ENCODE data around the gene SORCS3.

The SORCS3 gene

DNA sequence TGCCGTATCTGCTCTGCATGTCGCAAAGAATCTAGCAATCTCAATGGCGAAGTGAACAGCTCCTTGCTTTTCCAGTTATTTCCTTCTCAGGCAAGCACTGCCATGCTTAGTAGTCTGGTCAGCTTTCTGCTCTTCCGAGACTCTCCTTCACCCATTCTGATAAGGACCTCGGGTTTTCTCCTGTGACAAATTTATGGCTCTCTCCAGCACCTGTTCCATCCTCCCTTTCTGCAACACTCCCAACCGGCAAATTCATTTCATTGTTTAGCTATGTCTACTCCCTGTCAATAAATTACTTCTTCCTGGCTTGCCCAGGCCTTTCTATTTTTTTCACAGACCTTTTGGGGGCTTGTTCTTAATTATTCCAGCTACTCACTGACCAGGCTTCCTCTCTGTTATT is 252.6 kb downstream of the SORCS3 start:
- TF ChIP-seq, protein P1, sequence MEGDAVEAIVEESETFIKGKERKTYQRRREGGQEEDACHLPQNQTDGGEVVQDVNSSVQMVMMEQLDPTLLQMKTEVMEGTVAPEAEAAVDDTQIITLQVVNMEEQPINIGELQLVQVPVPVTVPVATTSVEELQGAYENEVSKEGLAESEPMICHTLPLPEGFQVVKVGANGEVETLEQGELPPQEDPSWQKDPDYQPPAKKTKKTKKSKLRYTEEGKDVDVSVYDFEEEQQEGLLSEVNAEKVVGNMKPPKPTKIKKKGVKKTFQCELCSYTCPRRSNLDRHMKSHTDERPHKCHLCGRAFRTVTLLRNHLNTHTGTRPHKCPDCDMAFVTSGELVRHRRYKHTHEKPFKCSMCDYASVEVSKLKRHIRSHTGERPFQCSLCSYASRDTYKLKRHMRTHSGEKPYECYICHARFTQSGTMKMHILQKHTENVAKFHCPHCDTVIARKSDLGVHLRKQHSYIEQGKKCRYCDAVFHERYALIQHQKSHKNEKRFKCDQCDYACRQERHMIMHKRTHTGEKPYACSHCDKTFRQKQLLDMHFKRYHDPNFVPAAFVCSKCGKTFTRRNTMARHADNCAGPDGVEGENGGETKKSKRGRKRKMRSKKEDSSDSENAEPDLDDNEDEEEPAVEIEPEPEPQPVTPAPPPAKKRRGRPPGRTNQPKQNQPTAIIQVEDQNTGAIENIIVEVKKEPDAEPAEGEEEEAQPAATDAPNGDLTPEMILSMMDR (IDR thresholded peaks at IDR 0.05; ENCODE audit: borderline replicate concordance, extremely low read depth, low read length, poor library complexity, severe bottlenecking), result no peak
- no peak for TF ChIP-seq EZH2 (IDR thresholded peaks at IDR 0.05; ENCODE audit: borderline replicate concordance, low read depth, low read length, severe bottlenecking)
- Histone ChIP-seq H3K27me3 (ENCODE audit: insufficient read depth, low read length, poor library complexity) (no peaks in the 10 kb centered on the region), H3K36me3 (ENCODE audit: insufficient read depth, low read length) (no peaks in the 10 kb centered on the region), H3K79me2 (ENCODE audit: insufficient read depth, low read length) (no peaks in the 10 kb centered on the region), H3K27ac (ENCODE audit: low read length) (no peak overlapping the region), H2AFZ (ENCODE audit: low read depth, low read length) (no peak overlapping the region), H3K4me3 (ENCODE audit: low read depth in 1 of 2, low read length in 2 of 2) (no peak overlapping the region), H3K9me3 (ENCODE audit: insufficient read depth, low read length, severe bottlenecking) (peaks cover 2% of the 10 kb centered on the region), H3K9ac (ENCODE audit: low read depth, low read length) (no peak overlapping the region), H3K4me1 (ENCODE audit: insufficient read depth, low read length) (no peaks in the 10 kb centered on the region), H3K4me2 (ENCODE audit: insufficient read depth, low read length) (no peak overlapping the region), H4K20me1 (ENCODE audit: insufficient read depth, low read length) (no peaks in the 10 kb centered on the region)
- ATAC-seq (ENCODE audit: insufficient read depth, low read depth), result no peak
- DNase-seq, result no peak

DNA sequence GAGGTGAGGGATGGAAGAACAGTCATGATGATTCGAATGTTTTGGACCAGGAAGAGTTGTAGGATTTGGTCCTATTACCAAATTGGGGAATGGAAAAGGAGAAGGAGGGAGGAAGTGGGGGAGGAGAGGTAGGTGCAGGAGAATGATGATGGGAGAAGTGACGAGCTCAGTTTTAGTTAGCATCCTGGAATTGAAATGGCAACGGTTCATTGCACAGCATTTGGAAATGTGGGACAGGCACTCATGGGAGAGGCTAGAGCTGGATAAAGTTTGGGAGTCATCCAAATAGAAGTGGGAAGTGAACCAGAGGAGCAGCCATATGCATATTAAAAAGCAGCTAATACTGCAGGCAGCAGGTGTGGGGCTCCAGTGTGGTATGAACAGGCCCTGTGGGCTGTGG is 253.6 kb downstream of the SORCS3 start:
- Histone ChIP-seq H3K9ac (ENCODE audit: low read depth, low read length) (no peak overlapping the region), H3K4me3 (ENCODE audit: low read depth in 1 of 2, low read length in 2 of 2) (no peak overlapping the region), H4K20me1 (ENCODE audit: insufficient read depth, low read length) (no peaks in the 10 kb centered on the region), H3K79me2 (ENCODE audit: insufficient read depth, low read length) (no peaks in the 10 kb centered on the region), H3K9me3 (ENCODE audit: insufficient read depth, low read length, severe bottlenecking) (no peaks in the 10 kb centered on the region), H3K4me1 (ENCODE audit: insufficient read depth, low read length) (no peaks in the 10 kb centered on the region), H3K4me2 (ENCODE audit: insufficient read depth, low read length) (no peak overlapping the region), H2AFZ (ENCODE audit: low read depth, low read length) (no peak overlapping the region), H3K27ac (ENCODE audit: low read length) (no peak overlapping the region), H3K27me3 (ENCODE audit: insufficient read depth, low read length, poor library complexity) (no peaks in the 10 kb centered on the region), H3K36me3 (ENCODE audit: insufficient read depth, low read length) (no peaks in the 10 kb centered on the region)
- ATAC-seq (ENCODE audit: insufficient read depth, low read depth), result no peak
- no peak for DNase-seq
- no peak for TF ChIP-seq EZH2 (IDR thresholded peaks at IDR 0.05; ENCODE audit: borderline replicate concordance, low read depth, low read length, severe bottlenecking)
- TF ChIP-seq, protein P1 (IDR thresholded peaks at IDR 0.05; ENCODE audit: borderline replicate concordance, extremely low read depth, low read length, poor library complexity, severe bottlenecking), result no peak

DNA sequence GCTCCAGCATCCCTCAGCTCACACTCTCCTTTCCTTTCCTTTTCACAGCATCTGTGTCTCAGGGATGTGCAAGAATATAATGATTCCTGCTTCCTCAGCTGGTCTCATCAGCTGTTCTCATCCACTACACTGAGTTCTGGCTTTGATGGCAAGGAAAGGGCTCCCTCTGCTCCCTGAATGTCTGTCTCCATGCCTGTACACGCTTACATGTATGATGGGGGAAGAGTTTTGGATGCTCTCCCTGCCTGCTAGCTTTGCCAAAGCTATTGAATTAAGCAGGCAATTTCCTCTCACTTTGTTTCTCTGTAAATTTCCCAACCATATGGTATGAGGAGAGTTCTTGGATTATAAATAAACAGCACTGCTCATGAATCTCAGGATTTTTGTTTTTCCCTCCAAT is 254.5 kb downstream of the SORCS3 start:
- DNase-seq (no peak), ATAC-seq (ENCODE audit: insufficient read depth, low read depth) (no peak)
- H3K27me3 ChIP-seq (ENCODE audit: insufficient read depth, low read length, poor library complexity), result no peaks in the 10 kb centered on the region
- no peak overlapping the region for H3K27ac ChIP-seq (ENCODE audit: low read length)
- no peak overlapping the region for H2AFZ ChIP-seq (ENCODE audit: low read depth, low read length)
- H4K20me1 ChIP-seq (ENCODE audit: insufficient read depth, low read length), result no peaks in the 10 kb centered on the region
- no peak overlapping the region for H3K4me2 ChIP-seq (ENCODE audit: insufficient read depth, low read length)
- TF ChIP-seq, protein P1 (IDR thresholded peaks at IDR 0.05; ENCODE audit: borderline replicate concordance, extremely low read depth, low read length, poor library complexity, severe bottlenecking), result no peak
- no peak for TF ChIP-seq EZH2 (IDR thresholded peaks at IDR 0.05; ENCODE audit: borderline replicate concordance, low read depth, low read length, severe bottlenecking)
- no peak overlapping the region for H3K9ac ChIP-seq (ENCODE audit: low read depth, low read length)
- H3K4me3 ChIP-seq (ENCODE audit: low read depth in 1 of 2, low read length in 2 of 2), result no peak overlapping the region
- H3K4me1 ChIP-seq (ENCODE audit: insufficient read depth, low read length), result no peaks in the 10 kb centered on the region
- no peaks in the 10 kb centered on the region for H3K79me2 ChIP-seq (ENCODE audit: insufficient read depth, low read length)
- H3K36me3 ChIP-seq (ENCODE audit: insufficient read depth, low read length), result no peaks in the 10 kb centered on the region
- no peaks in the 10 kb centered on the region for H3K9me3 ChIP-seq (ENCODE audit: insufficient read depth, low read length, severe bottlenecking)

DNA sequence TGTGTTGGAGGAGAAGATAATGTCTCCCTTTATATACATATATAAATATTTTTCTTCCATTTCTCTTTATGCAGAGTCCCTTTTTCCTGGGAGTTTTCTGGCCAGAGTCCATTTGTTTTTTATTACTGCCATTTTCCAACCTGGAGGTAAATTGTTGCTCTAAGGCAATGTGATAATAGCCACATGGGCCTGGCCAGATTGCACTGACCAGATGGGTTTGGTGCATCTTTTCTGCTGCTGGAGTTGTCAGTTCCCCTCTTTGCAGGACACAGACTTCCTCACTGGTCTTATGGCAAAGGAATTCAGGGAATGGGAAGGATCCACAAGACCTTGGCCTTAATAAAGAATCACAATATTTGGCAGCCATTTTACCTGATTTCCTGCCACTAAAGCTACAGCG is 254.9 kb downstream of the SORCS3 start:
- Histone ChIP-seq H3K79me2 (ENCODE audit: insufficient read depth, low read length) (no peaks in the 10 kb centered on the region), H3K27ac (ENCODE audit: low read length) (no peak overlapping the region), H3K4me1 (ENCODE audit: insufficient read depth, low read length) (no peaks in the 10 kb centered on the region), H3K36me3 (ENCODE audit: insufficient read depth, low read length) (no peaks in the 10 kb centered on the region), H3K4me3 (ENCODE audit: low read depth in 1 of 2, low read length in 2 of 2) (no peak overlapping the region), H3K9ac (ENCODE audit: low read depth, low read length) (no peak overlapping the region), H2AFZ (ENCODE audit: low read depth, low read length) (no peak overlapping the region), H3K4me2 (ENCODE audit: insufficient read depth, low read length) (no peak overlapping the region), H4K20me1 (ENCODE audit: insufficient read depth, low read length) (no peaks in the 10 kb centered on the region), H3K27me3 (ENCODE audit: insufficient read depth, low read length, poor library complexity) (no peaks in the 10 kb centered on the region), H3K9me3 (ENCODE audit: insufficient read depth, low read length, severe bottlenecking) (no peaks in the 10 kb centered on the region)
- DNase-seq (no peak), ATAC-seq (ENCODE audit: insufficient read depth, low read depth) (no peak)
- TF ChIP-seq EZH2 (IDR thresholded peaks at IDR 0.05; ENCODE audit: borderline replicate concordance, low read depth, low read length, severe bottlenecking), result no peak
- TF ChIP-seq, protein P1 (IDR thresholded peaks at IDR 0.05; ENCODE audit: borderline replicate concordance, extremely low read depth, low read length, poor library complexity, severe bottlenecking), result no peak
